Cardiac fibroblast (primary cell): ENCODE measurements around the gene SND1.

Experiments
- DNase-seq, 2 donors: peaks; one replicate each; pipeline versions ENCODE4 v3.0.0 to v3.0.0-alpha.2; 2010; ENCODE audit warnings: low read depth in 2 of 2
- H3K4me3 ChIP-seq, 2 donors: replicated peaks in 1 of 2; 1 replicate in 1 of 2; 2 replicates in 1 of 2; pipeline ENCODE4 v1.5.1; 2011; ENCODE audit warnings: low read depth in 2 of 2, low read length in 2 of 2, mild to moderate bottlenecking in 2 of 2, moderate library complexity in 1 of 2
- TF ChIP-seq, protein P1 (sequence below): IDR thresholded peaks from one replicate; pipeline ENCODE4 v1.5.1; 2011; ENCODE audit warnings: low read depth, mild to moderate bottlenecking, low read length, inconsistent platforms

SND1 gene

DNA sequence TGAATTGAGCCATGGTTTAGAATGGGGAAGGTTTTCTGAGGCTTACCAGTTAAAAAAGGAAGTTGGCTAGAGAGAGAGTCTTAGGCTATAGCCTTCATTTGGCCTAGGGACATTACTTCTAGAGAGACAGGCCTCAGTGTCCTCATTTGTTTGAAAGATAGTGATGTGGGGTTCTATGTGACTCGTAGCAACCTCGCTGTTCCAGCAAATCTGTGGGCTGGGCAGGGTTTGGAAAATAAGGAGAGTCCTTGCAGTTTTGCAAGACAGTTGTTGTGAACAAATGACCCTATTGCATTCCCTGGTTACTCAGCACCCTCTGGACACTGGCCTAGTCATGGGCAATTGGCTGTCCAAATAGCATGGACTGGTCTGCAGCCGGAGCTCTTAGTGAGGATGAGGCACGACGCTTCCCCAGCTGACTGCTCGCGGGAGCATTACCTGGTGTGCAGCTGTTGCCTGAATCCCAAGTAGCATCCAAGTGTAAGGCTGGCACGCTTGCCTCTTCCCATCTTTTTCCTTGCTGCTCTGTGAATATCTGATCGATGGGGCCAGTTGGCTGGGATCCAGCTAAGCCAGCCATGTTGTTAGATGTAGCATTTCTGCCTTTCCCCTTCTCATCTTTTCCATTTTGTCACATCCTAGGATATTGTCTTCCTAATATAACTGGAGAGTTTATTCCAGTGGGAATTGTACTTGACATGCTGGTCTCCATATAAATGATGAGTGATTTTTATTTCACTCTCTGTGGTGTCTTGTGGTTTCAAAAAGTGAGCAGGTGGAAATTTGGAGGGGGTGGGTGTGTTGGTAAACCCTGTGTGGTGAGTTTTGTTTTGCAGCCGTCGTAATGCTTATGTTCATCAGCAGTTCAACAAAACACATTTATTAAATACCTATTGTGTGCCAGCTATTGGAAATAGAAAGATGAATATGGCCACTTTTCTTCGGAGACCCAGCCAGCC, 99.8 kb downstream of the SND1 start:
- TF ChIP-seq, protein P1, sequence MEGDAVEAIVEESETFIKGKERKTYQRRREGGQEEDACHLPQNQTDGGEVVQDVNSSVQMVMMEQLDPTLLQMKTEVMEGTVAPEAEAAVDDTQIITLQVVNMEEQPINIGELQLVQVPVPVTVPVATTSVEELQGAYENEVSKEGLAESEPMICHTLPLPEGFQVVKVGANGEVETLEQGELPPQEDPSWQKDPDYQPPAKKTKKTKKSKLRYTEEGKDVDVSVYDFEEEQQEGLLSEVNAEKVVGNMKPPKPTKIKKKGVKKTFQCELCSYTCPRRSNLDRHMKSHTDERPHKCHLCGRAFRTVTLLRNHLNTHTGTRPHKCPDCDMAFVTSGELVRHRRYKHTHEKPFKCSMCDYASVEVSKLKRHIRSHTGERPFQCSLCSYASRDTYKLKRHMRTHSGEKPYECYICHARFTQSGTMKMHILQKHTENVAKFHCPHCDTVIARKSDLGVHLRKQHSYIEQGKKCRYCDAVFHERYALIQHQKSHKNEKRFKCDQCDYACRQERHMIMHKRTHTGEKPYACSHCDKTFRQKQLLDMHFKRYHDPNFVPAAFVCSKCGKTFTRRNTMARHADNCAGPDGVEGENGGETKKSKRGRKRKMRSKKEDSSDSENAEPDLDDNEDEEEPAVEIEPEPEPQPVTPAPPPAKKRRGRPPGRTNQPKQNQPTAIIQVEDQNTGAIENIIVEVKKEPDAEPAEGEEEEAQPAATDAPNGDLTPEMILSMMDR: no peak
- peak; percentile 51 to 61 for DNase-seq
- no peak overlapping the region for H3K4me3 ChIP-seq

DNA sequence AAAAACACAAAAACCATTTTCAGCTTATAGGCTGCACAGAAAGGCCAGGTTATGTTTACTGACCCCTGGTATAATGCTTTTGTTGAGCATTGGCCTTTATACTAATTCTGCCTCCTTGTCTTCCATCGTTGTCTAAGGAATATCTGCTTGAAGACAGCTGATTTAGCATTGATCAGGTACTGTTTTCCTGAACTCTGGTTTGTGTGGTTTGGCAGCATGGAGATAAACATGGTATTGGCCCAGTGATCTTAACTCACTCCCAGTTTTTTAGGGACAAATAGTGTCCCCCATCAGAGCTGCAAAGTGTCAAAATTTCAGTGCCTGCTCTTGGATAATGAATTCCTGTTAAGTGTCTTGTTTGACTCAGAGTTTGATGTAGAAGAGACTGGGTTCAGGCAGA, 100.8 kb downstream of the SND1 start:
- TF ChIP-seq, protein P1: no peak
- DNase-seq: no peak
- H3K4me3 ChIP-seq: no peak overlapping the region

DNA sequence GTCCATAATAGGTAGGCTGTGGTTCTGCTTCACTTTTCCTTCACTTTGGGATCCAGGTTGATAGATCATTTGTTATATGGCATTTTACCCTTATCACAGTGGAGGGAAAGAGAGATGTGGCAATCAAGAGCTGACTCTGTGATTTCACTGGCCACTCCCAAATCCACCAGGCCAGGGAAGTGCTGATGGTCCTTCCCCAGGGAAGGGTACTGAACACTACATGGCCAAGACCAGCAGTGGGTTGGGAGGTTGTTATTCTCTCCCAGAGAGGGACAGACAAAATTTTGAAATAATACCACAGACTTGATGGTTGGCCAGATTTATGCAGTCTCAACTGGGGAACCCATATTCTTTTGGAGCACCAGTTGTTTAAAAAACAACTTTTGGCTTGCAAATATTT, 102.5 kb downstream of the SND1 start:
- H3K4me3 ChIP-seq: no peak overlapping the region
- DNase-seq: no peak
- TF ChIP-seq, protein P1: no peak

DNA sequence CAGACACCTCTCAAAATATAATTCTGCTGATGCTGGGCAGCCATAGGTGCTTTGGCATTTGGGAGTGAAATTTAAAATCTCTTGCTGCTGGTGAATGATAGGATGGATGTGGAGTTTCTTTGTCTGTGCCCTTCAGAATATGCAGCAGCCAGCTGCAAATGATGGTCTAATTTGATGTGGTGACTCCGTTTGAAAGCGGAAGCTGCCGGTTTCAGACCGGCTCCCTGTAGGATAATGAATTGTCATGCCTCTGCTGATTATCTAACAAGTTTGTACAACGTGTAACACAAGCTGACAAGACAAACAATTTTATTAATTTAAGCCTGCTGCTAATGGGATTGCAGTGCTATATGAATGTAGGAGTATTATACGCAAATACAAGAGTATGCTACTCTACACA, 103.5 kb downstream of the SND1 start:
- H3K4me3 ChIP-seq: no peak overlapping the region
- DNase-seq: no peak
- TF ChIP-seq, protein P1: no peak

DNA sequence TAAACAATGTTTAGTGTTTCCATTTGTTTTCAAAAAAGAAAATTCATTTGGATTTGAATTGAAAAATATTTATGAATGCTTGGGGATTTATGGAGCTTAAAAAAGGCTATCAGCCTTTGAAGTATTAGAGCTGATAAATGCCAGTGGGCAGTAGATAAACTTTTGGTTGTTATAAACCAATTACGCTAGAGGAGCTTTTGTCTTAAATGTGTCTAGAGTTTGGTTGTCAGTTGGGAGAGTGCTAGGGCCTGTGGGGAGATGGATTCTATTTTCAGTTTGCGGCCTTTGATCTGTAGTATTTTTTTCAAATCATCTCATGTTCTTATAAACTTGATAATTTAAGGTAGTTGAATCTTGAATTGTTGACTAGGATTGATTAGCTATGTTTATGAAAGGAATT, 104.0 kb downstream of the SND1 start:
- TF ChIP-seq, protein P1: no peak
- H3K4me3 ChIP-seq: no peak overlapping the region
- no peak for DNase-seq

DNA sequence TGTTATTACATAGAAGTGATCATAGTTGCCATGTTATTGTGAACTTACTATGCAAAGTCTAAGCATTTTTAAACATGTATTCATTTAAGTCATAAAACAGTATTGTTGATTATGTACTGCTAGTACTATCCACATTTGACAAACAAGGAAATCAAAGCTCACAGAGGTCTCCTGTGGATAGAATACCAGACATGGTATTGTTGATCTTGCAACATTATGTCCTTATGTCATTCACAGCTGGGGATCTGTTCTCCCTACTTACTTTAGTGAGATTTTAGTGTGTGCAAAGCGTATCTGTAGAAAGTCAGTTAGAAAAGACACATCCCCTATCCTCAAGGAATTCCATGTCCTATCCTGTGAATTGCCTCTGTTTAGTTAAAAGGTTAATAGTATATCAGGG, 106.1 kb downstream of the SND1 start:
- TF ChIP-seq, protein P1: no peak
- no peak overlapping the region for H3K4me3 ChIP-seq
- DNase-seq: peak in 1 of 2 donors; percentile 32
